HEK293 (cell line): ENCODE measurements around the gene PDE6B.

ENCODE experiments used
- BCL11A ChIP-seq: fragments of 450-650 bp; formaldehyde crosslinking; IDR thresholded peaks from 2 replicates; pipeline ENCODE4 v1.5.1; 2016; ENCODE audit warnings: low read depth, missing biosample characterization, missing genetic modification characterization
- CTCF ChIP-seq: fragments of 450-650 bp; formaldehyde crosslinking; IDR thresholded peaks from 2 replicates; pipeline ENCODE4 v1.5.1; 2016; ENCODE audit warnings: missing biosample characterization, missing genetic modification characterization
- MYNN ChIP-seq: fragments of 450-650 bp; formaldehyde crosslinking; IDR thresholded peaks from 2 replicates; pipeline ENCODE4 v1.5.1; 2016; ENCODE audit warnings: missing biosample characterization, missing genetic modification characterization, borderline replicate concordance
- PRDM1 ChIP-seq: fragments of 450-650 bp; formaldehyde crosslinking; IDR thresholded peaks from 2 replicates; pipeline ENCODE4; 2016; ENCODE audit warnings: missing biosample characterization, missing genetic modification characterization
- ZBTB8A ChIP-seq: fragments of 450-650 bp; formaldehyde crosslinking; IDR thresholded peaks from 2 replicates; pipeline ENCODE4 v1.5.1; 2016; ENCODE audit warnings: missing biosample characterization, missing genetic modification characterization
- ZNF704 ChIP-seq: fragments of 450-650 bp; formaldehyde crosslinking; IDR thresholded peaks from 2 replicates; pipeline ENCODE4 v1.5.1; 2016; ENCODE audit warnings: missing biosample characterization, missing genetic modification characterization

GRCh38 chr4:600166-600565 lies 25.2 kb upstream of the PDE6B start:
- TF ChIP-seq MYNN (tag by site-specific recombination) (no peak), ZNF704 (tag by site-specific recombination) (no peak), CTCF (tag by site-specific recombination) (no peak), BCL11A (tag by site-specific recombination) (no peak), PRDM1 (tag by site-specific recombination) (no peak), ZBTB8A (no peak)
